ENCODE data around the gene RXRB.

The RXRB gene

DNA sequence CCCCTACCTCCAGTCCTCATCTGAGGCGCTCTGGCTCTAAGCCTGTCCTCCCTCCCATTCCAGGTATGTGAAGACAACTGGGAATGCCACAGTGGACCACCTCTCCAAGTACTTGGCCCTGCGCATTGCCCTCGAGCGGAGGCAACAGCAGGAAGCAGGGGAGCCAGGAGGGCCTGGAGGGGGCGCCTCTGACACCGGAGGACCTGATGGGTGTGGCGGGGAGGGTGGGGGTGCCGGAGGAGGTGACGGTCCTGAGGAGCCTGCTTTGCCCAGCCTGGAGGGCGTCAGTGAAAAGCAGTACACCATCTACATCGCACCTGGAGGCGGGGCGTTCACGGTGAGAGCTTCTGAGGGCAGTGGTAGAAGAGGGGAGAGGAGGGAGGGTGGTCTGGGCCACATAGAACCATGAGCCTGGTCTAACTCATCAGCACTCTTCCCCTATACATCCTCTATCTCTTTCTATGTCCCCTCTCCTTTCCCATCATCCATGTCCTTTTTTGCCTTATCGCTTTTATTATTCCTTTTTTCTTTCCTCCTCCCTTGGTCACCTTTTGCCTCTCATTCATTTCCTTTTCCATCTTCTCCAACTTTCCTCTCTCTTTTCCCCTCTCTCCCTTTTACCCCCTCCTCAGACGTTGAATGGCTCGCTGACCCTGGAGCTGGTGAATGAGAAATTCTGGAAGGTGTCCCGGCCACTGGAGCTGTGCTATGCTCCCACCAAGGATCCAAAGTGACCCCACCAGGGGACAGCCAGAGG is 11.4 kb upstream of the RXRB start:
- DNase-seq (ENCODE audit: low read depth, low spot score) = no peak

GRCh38 chr6:33211136-33211535 is 10.7 kb upstream of the RXRB start:
- no peak for DNase-seq (ENCODE audit: low read depth, low spot score)

- DNase-seq (ENCODE audit: low read depth, low spot score) = no peak
Observed at GRCh38 chr6:33209856-33210255, 9.4 kb upstream of the RXRB start.

DNA sequence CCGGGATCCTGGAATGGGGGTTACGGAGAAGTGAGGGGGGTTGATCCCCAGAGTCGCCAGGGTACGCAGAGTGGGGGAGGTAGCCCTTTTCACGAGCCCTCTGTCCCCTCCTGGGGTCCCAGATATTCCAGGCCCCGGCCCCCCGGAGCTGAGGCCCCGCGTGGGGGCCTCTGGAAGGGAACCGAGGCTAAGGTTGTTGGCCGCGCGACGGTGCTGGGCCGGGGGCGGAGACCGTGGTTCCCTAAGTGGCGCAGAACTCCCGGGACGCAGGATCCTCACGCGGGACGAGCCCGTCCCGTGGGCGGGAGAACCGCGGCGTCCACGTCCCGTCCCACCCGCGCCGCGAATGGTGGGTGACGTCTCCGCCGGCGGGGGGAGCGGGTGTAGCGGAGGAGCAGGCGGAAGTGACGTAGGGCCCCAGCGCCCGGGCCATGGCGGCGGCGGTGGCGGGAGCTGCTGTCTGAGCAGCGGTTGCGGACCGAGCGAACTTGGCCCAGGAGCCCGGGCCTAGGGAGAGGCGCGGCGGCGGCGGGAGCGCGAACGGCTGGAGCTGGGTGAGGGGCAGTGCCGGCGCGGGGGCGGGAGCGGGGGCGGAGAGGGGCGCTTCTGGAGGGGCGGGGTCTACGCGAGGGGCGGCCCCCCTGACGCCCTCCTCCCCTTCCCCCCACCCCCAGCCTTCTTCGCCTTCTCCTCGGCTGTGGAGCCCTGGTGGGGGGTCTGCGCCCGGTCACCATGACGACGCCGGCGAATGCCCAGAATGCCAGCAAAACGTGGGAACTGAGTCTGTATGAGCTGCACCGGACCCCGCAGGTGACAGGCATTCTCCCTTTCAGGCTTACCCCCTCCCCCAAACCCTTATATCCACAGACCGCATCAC is 7.9 kb upstream of the RXRB start, which contains the start of gene RING1:
Gene RING1, plus strand, starts transcription at position 410 of the 877 bp plus-strand sequence. Its CDS starts 323 bp downstream, at position 733.
- DNase-seq (ENCODE audit: low read depth, low spot score) = peak; percentile 72

GRCh38 chr6:33207552-33208090 is 7.2 kb upstream of the RXRB start:
- DNase-seq (ENCODE audit: low read depth, low spot score) = no peak

- no peak for DNase-seq (ENCODE audit: low read depth, low spot score)
Observed at GRCh38 chr6:33206864-33207551, 6.5 kb upstream of the RXRB start.

- no peak for DNase-seq (ENCODE audit: low read depth, low spot score)
Observed at GRCh38 chr6:33206027-33206863, 5.8 kb upstream of the RXRB start.

- no peak for DNase-seq (ENCODE audit: low read depth, low spot score)
Observed at GRCh38 chr6:33205191-33206026, 4.9 kb upstream of the RXRB start.

DNA sequence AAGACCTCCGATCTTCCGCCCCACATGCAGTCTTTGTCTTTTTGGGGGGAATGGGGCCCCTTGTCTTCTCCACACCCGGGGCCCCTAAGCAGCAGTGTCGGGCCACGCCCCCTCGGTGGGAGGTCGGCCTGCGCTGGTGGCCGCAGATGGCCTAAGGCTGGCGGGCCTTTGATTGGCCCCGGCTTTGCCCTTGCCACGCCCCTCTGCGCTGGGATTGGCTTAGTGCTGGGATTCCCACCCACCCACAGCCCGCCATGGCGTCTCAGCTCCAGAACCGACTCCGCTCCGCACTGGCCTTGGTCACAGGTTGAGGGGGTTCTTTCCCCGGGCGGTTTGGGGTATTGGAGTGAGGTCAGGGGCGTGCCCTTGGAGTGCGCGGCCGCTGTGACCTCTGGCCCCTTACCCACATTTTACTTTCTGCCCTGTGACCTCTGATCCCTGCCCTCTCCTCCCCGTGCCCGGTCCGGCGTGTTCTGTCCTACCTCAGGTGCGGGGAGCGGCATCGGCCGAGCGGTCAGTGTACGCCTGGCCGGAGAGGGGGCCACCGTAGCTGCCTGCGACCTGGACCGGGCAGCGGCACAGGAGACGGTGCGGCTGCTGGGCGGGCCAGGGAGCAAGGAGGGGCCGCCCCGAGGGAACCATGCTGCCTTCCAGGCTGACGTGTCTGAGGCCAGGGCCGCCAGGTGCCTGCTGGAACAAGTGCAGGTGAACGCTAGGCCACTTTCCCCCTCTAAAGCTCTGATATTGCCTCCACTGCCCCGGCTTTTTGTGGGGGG is 4.1 kb upstream of the RXRB start, which contains the start of gene HSD17B8:
Gene HSD17B8, plus strand, starts transcription at position 241 of the 776 bp plus-strand sequence. Its CDS starts 14 bp downstream, at position 255.
- DNase-seq (ENCODE audit: low read depth, low spot score) = peak; percentile 94

- DNase-seq (ENCODE audit: low read depth, low spot score) = no peak
Observed at GRCh38 chr6:33204165-33204414, 3.6 kb upstream of the RXRB start.

DNA sequence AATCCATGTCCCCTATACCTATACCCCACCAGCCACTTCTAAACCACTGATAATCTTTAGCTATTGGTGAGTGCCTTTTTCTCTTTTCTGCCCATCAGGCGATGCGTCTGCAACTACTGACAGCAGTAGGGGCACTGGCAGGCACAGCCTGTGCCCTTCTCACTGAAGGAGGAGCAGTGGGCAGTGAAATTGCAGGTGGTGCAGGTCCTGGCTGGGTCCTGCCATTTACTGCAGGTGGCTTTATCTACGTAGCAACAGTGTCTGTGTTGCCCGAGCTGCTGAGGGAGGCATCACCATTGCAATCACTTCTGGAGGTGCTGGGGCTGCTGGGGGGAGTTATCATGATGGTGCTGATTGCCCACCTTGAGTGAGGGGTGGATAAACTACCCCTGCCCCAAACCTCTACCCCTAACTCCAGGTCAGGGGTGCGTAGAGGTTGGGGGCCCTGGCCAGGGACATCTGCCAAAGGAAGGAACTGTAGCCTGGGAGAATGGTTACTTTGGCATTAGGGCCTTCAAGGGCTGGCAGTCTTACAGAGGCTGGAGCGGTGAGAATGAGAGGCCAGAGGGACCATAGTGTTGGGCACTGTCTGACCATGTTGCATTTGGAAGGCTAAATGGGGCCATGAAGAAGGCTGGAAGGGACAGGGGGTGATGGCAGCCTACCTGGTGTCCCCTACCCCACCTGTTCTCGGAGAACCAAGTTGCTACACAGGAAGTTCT is 3.1 kb upstream of the RXRB start:
- DNase-seq (ENCODE audit: low read depth, low spot score) = no peak

GRCh38 chr6:33202799-33203198 is 2.3 kb upstream of the RXRB start:
- no peak for DNase-seq (ENCODE audit: low read depth, low spot score)

DNA sequence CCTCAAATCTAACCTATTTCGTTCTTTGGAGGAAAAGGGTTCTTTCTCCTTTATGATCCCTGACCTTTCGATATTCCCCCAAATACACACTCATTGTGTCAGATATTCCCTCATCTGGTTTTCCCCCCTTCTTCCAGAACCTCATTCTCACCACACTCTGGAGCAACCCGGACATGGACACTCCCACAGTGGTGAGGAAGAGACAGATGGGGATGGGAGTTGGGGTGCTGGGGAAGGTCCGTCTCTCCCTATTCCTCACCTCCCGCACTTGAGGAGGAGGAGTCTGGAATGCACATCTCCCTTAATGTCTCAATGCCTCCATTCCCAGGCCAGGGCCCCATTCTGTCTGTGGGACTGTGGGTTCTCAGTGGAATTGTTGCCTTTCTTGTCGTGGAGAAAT is 1.5 kb upstream of the RXRB start:
- DNase-seq (ENCODE audit: low read depth, low spot score) = no peak

- DNase-seq (ENCODE audit: low read depth, low spot score) = no peak
Observed at GRCh38 chr6:33201147-33201545, 681 bp upstream of the RXRB start.

DNA sequence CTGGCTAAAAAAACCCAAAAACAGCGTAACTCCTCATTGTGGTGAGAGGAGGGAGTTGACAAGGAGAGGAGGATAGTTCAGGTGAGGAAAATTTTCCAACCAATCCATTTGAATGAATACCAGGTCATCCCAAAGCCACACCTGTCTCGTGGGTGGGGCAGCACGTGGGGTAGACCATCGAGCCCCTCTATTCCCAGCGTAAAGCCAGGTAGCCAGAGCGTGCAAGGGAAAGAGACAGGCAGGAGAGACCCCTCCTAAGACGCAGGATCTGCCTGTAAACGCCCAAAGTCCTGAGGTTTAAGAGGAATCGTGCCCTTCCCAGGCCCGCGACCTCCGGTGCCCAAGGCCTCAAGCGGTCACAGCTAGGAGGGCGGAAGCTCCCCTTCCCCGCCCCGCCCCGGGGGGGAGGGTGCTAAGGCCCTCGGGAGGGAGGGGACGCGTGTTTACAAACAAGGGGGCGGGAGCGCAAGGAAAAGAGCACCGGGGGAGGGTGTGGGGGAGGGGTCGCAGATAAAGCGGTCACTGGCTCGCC is 712 bp downstream of the RXRB start:
- no peak for DNase-seq (ENCODE audit: low read depth, low spot score)

DNA sequence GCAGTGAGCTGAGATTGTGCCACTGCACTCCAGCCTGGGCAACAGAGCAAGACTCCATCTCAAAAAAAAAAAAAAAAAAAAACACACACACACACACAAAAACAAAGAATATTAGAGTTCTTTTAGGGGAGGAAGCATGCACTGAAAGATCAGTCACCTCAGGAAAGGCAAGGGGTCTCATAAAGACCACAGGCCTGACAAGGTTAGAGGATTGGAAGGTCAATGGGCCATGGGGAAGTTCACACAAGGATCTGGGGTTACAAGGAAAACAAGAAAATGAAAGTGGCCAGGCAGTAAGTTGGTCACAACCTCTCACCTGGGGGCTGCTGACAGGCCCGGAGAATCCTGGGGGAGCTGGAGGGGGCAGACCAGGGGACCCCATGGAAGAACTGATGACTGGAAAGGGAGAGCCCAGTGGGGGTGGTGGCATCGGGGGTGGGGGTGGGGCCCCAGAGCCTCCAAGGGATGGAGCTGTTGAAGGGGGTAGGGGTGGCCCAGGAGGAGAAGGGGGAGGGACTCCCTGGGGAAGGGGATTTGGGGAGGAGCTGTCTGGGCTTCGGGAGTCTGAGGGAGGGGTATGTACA is 1.5 kb downstream of the RXRB start:
- DNase-seq (ENCODE audit: low read depth, low spot score) = no peak

GRCh38 chr6:33198159-33198852 is 2.2 kb downstream of the RXRB start:
- DNase-seq (ENCODE audit: low read depth, low spot score) = no peak

Data from ELF-1 (cell line).